Activated CD4-positive, alpha-beta T cell treated with anti-CD3 and anti-CD28 coated beads for 24 hours (primary cell): Measurements from ENCODE around the gene SPDYE2B.
"Not testable (repeated sequence)": the region's sequence is repeated elsewhere in the genome, so short reads cannot be mapped to it uniquely, and the experiment has no call there.

Experiments used
- DNase-seq, 2 donors: peaks; one replicate each; pipeline ENCODE4 v3.0.0-alpha.2; 2020; ENCODE audit warnings: low read depth in 2 of 2

Gene SPDYE2B, protein sequence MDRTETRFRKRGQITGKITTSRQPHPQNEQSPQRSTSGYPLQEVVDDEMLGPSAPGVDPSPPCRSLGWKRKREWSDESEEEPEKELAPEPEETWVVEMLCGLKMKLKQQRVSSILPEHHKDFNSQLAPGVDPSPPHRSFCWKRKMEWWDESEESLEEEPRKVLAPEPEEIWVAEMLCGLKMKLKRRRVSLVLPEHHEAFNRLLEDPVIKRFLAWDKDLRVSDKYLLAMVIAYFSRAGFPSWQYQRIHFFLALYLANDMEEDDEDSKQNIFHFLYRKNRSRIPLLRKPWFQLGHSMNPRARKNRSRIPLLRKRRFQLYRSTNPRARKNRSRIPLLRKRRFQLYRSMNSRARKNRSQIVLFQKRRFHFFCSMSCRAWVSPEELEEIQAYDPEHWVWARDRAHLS

DNA sequence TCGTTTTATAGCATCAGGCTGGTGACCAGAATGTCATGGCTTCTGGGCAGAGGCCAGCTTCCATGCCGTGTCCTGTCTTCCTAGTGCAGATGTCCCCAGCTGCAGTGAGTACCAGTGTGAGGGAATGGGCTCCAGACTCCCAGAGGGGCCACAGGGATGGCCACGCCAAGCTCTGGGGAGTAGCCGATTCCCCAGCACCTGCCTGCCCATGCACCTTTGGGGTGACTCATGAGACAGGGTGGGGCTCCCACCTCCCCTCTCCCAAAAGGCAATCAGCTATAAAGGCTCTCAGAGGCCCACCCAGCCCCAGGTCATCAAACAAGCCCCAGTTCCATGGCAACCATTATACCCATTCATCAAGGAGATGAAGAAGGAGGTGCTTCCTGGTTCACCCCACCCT, at the start of gene SPDYE2B:
TSS of gene SPDYE2B (plus strand) at position 396 of the 400 bp plus-strand sequence. CDS start 2,030 bp downstream, outside the sequence.
- DNase-seq, result not testable (repeated sequence)

DNA sequence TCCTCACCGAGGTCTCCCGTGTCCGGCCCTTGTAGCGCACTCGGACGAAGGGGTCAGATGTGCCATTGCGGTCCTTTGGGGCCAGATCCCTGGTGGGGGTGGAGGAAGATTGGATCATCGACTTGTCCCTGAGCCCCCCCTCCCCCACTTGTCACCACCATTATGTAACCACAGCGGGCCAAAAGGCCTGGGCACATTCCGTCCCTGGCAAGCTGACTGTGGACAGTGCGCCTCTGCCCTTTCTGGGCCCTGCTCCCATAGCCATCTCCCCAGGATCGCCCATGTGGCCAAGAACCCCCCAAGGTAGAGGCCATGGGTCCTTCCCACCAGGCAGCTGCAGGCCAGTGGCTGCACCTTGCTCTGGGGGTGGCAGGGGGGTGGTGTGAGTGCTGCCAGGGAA, 47.8 kb upstream of the SPDYE2B start:
- DNase-seq, result not testable (repeated sequence)

- not testable (repeated sequence) for DNase-seq
Measured at GRCh38 chr7:102604431-102605145, 45.5 kb upstream of the SPDYE2B start.

DNA sequence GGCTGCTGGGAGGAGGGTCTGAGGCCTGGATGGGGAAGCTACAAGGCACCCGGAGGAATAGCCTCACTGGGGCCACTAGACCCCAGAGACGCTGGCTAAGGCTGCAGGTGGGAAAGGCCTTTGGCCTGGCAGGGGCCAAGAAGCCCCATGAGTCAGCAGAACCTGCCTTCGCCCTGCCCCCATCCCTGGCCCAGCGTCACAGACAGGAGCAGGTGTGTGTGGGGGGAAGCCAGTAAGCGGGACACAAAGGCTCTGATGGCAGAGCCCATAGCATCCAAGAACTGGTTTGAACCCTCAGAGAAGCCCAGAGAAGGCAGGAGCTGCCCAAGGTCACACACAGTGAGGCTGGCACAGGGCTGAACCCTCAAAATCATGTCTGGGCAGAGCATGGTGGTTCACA, 43.3 kb upstream of the SPDYE2B start:
- not testable (repeated sequence) for DNase-seq

GRCh38 chr7:102609734-102610133, 40.4 kb upstream of the SPDYE2B start:
- not testable (repeated sequence) for DNase-seq

GRCh38 chr7:102610441-102610840, 39.7 kb upstream of the SPDYE2B start:
- not testable (repeated sequence) for DNase-seq

GRCh38 chr7:102611013-102611674, 39.0 kb upstream of the SPDYE2B start:
- DNase-seq, result not testable (repeated sequence)

- not testable (repeated sequence) for DNase-seq
Measured at GRCh38 chr7:102611675-102612325, 38.3 kb upstream of the SPDYE2B start.

GRCh38 chr7:102613575-102614345, 36.4 kb upstream of the SPDYE2B start:
- DNase-seq, result not testable (repeated sequence)

DNA sequence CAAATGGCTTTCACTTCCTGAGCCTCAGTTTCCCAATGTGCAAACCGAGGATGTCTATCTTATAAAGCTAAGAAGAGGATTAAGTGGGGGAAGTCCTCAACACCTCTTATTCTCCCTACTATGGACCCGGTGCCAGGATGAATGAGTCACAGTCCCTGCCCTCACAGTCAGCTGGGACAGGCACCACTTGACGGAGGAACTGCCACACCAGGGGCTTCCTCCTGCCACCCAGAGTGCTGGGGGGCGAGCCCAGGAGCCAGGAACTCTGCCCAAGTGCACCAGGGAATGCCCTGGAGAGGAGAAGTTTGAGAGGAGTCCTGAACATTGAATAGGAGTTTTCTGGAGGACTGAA, 35.8 kb upstream of the SPDYE2B start:
- DNase-seq, result not testable (repeated sequence)

DNA sequence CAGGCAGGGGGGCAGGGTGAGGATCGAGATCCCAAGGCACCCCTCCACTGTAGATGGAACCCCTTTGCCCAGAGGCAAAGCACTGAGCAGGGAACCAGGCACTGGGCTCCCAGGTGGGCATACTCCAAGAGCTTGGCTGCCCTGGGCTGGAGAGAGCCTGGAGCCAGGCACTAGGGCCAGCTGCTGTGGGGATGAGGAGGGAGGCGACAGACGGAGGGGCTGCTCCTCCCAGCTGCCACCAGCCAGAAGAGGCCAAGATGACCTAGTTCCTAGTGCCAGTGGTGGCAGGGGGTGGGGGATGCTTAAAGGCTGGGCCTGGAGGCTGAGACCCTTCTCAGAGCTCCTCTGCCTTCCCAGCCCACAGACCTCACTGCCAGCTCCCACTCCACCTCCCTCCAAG, 35.2 kb upstream of the SPDYE2B start:
- DNase-seq, result not testable (repeated sequence)

DNA sequence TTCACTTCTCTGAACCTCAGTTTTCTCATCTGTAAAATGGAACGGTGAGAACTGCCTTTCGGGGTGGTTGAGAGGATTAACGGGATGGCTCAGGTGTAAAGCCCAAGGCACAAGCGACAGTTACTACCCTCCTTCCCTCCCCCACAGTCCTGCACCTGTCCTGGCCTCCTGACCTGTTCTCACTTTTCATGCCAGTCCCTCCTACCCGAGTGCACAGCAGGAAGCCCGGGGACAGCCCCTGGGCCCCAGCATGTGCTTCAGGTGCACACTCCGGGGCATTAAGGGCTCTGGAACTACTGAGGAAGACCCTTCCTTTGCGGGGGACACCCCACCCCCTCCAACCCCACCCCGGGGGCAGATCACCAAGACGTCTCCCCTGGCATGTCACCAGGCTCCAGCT, 34.2 kb upstream of the SPDYE2B start:
- DNase-seq, result not testable (repeated sequence)

GRCh38 chr7:102616507-102617125, 33.5 kb upstream of the SPDYE2B start, which contains the start of gene RASA4:
TSS of gene RASA4 (minus strand) at chr7:102616756. CDS start at chr7:102616689, 67 bp downstream.
- DNase-seq, result not testable (repeated sequence)

DNA sequence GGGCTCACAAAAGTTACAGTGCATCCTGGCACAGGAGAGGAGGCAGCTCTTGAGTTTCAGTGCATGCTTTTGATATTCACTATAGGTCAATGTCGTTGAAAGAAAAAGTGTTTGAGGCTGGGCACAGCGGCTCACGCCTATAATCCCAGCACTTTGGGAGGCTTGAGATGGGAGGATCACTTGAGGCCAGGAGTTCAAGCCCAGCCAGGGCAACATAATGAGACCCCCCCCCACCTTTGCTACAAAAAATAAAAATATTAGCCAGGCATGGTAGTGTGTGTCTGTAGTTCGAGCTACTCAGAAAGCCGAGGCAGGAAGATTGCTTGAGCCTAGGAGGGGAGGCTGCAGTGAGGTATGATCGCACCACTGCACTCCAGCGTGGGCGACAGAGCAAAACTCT, 32.0 kb upstream of the SPDYE2B start:
- not testable (repeated sequence) for DNase-seq

- not testable (repeated sequence) for DNase-seq
Measured at GRCh38 chr7:102627271-102627904, 22.7 kb upstream of the SPDYE2B start.

- DNase-seq, result not testable (repeated sequence)
Measured at GRCh38 chr7:102630622-102631021, 19.5 kb upstream of the SPDYE2B start.

DNA sequence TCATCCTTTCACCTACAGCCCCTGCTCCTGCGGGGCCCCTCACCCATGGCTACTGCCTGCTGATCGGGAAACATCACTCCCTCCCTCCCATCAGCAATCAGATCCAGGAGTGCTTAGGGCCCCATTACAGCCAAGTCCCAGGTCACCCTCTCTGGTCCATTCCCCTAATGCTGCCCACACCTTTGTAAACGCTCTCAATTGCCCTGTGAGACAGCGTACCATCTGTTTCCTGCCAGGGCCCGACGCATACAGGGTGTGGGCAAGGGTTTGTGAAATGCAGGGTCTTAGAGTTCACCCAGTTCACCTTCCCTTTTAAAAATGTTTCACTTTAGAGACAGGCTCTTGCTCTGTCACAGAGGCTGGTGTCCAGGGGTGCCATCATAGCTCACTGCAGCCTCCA, 15.8 kb upstream of the SPDYE2B start:
- not testable (repeated sequence) for DNase-seq

- DNase-seq, result not testable (repeated sequence)
Measured at GRCh38 chr7:102635354-102635753, 14.8 kb upstream of the SPDYE2B start.

GRCh38 chr7:102636956-102637355, 13.2 kb upstream of the SPDYE2B start:
- DNase-seq, result not testable (repeated sequence)

DNA sequence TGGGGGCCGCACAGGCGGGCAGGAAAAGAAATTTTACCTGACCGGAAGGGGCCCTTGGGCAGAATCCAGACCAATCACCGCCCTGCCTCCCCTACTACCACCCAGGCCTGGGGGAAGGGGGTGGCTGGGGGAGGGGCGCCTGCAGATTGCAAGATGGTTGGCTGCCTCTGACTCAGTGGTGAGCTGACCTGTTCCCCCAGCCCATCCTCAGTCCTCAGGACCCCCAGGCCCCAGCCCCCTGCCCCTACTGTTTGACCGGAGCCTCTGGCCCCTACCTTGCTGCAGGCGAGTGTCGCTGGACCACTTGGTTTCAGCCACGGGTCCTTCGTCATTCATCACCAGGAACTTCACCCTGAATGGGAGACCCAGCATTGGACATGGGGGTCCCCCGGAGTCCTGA, 11.3 kb upstream of the SPDYE2B start:
- DNase-seq, result not testable (repeated sequence)
